Endothelial cell of umbilical vein (primary cell): Measurements from ENCODE around the gene KLK2.

Source experiments
- CTCF ChIP-seq, 2 donors: IDR thresholded peaks; 1 replicate in 1 of 2; 2 replicates in 1 of 2; pipeline ENCODE4 v1.5.1; 2011; ENCODE audit warnings: low read length in 2 of 2, mild to moderate bottlenecking in 2 of 2, moderate library complexity in 2 of 2, control low read depth in 1 of 2, inconsistent platforms in 1 of 2, low read depth in 1 of 2; ENCODE audit not compliant: insufficient read depth in 1 of 2; ENCODE audit errors: extremely low read depth in 1 of 2
- EZH2 ChIP-seq: IDR thresholded peaks from 2 replicates; pipeline ENCODE4 v1.6.1; 2012; ENCODE audit warnings: borderline replicate concordance, low read depth, mild to moderate bottlenecking, moderate library complexity, low read length, inconsistent platforms; ENCODE audit not compliant: severe bottlenecking
- FOS ChIP-seq: IDR thresholded peaks from 2 replicates; pipeline ENCODE4 v1.6.1; 2011; ENCODE audit warnings: mild to moderate bottlenecking, low read length, moderate library complexity, borderline replicate concordance; ENCODE audit not compliant: insufficient read depth
- MAX ChIP-seq: IDR thresholded peaks from 2 replicates; pipeline ENCODE4 v1.6.1; 2011; ENCODE audit not compliant: insufficient read depth, insufficient read length
- MYC ChIP-seq: IDR thresholded peaks from one replicate; pipeline ENCODE4 v1.6.1; 2011; ENCODE audit warnings: mild to moderate bottlenecking, low read depth, low read length
- POLR2A ChIP-seq: IDR thresholded peaks from 2 replicates; pipeline ENCODE4 v1.6.1; 2012; ENCODE audit warnings: low read depth, mild to moderate bottlenecking, control low read depth, low read length
- POLR2AphosphoS5 ChIP-seq: IDR thresholded peaks from 2 replicates; pipeline ENCODE4 v1.6.1; 2012; ENCODE audit warnings: low read depth, mild to moderate bottlenecking, control low read depth, low read length, moderate library complexity; ENCODE audit not compliant: insufficient read depth

GRCh38 chr19:50891253-50891625 lies 18.0 kb downstream of the KLK2 start:
- no peak for TF ChIP-seq POLR2A
- no peak for TF ChIP-seq EZH2
- no peak for TF ChIP-seq CTCF (IDR thresholded peaks at IDR 0.05; ENCODE audit: extremely low read depth in 1 of 2, insufficient read depth in 1 of 2, low read depth in 1 of 2, low read length in 2 of 2)
- no peak for TF ChIP-seq MYC
- no peak for TF ChIP-seq MAX
- TF ChIP-seq FOS = no peak
- TF ChIP-seq POLR2AphosphoS5 = no peak
